Fibroblast of mammary gland (primary cell): ENCODE measurements around the gene MCM6.

Source experiments
- DNase-seq: peaks from one replicate; pipeline ENCODE4 v3.0.0-alpha.2; 2010; ENCODE audit warnings: low read depth
- H3K4me3 ChIP-seq: 2 replicates; pipeline ENCODE4 v1.5.1; 2011; ENCODE audit warnings: low read depth, mild to moderate bottlenecking, low read length, moderate library complexity; ENCODE audit not compliant: control insufficient read depth
- TF ChIP-seq, protein P1 (sequence below): conservative IDR thresholded peaks from 2 replicates; pipeline ENCODE4 v1.5.1; 2011; ENCODE audit warnings: low read depth, low read length, inconsistent platforms; ENCODE audit not compliant: control insufficient read depth, insufficient read depth

Gene MCM6

GRCh38 chr2:135905679-135906078 is 29.4 kb upstream of the MCM6 start:
- no peak for DNase-seq
- TF ChIP-seq, protein P1, sequence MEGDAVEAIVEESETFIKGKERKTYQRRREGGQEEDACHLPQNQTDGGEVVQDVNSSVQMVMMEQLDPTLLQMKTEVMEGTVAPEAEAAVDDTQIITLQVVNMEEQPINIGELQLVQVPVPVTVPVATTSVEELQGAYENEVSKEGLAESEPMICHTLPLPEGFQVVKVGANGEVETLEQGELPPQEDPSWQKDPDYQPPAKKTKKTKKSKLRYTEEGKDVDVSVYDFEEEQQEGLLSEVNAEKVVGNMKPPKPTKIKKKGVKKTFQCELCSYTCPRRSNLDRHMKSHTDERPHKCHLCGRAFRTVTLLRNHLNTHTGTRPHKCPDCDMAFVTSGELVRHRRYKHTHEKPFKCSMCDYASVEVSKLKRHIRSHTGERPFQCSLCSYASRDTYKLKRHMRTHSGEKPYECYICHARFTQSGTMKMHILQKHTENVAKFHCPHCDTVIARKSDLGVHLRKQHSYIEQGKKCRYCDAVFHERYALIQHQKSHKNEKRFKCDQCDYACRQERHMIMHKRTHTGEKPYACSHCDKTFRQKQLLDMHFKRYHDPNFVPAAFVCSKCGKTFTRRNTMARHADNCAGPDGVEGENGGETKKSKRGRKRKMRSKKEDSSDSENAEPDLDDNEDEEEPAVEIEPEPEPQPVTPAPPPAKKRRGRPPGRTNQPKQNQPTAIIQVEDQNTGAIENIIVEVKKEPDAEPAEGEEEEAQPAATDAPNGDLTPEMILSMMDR = no peak
- H3K4me3 ChIP-seq = no peak overlapping the region

GRCh38 chr2:135904341-135904989 is 28.2 kb upstream of the MCM6 start:
- DNase-seq = peak; percentile 61
- TF ChIP-seq, protein P1 = no peak
- H3K4me3 ChIP-seq = no peak overlapping the region

GRCh38 chr2:135903650-135904049 is 27.4 kb upstream of the MCM6 start:
- no peak overlapping the region for H3K4me3 ChIP-seq
- no peak for DNase-seq
- TF ChIP-seq, protein P1 = no peak

DNA sequence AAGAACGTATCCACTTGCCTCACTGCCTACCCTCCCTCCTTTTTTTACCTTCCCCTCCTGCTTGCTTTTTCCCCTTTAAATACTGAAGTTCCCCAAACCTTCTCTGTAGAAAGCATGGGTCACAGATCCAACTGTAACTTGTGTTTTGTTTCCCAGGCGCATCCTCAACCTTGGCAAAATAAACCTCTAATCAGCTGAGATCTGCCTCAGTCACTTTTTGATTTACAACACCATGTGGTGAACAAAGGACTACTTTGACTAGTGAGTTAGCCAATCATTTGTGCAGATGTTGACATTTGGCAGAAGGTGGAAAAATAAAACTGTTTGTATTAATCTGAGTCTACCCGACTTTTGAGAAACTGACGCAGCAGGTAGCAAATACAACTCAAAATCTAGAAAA is 23.3 kb upstream of the MCM6 start:
- no peak overlapping the region for H3K4me3 ChIP-seq
- DNase-seq = no peak
- TF ChIP-seq, protein P1 = no peak

- TF ChIP-seq, protein P1 = no peak
- no peak overlapping the region for H3K4me3 ChIP-seq
- DNase-seq = no peak
These were observed 22.1 kb upstream of the MCM6 start for GRCh38 chr2:135898234-135898786.

DNA sequence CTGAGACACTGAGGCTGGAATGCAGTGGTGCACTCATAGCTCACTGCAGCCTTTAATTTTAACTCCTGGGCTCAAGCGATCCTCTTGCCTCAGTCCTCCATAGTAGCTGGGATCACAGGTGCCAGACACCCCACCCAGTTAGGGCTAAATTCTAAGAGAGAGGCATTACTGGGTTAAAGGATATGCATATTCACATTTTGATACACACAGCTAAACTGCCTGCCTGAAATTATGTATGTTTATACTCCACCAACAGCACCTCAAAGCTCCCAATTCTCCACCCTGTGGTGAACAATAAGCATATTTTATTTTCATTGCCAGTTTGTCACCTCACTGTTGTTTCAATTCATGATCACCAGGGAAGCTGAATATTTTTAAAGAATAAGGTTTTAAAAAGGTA is 18.7 kb upstream of the MCM6 start:
- DNase-seq = no peak
- no peak overlapping the region for H3K4me3 ChIP-seq

More for the DNA sequence above, 18.7 kb upstream of the MCM6 start:
- TF ChIP-seq, protein P1 = no peak
